Suprapubic skin (tissue), 4 donors: ENCODE measurements around the gene BMPR2.

Experiments
- EP300 ChIP-seq: sonication (generic); formaldehyde crosslinking; IDR thresholded peaks from one replicate; pipeline ENCODE4 v1.6.1; 2017; ENCODE audit warnings: antibody characterized with exemption
- POLR2AphosphoS5 ChIP-seq, 3 donors: sonication (generic); formaldehyde crosslinking; IDR thresholded peaks; one replicate each; pipeline ENCODE4 v1.6.1; 2017; ENCODE audit warnings: antibody characterized with exemption in 3 of 3
- TF ChIP-seq, protein P1 (sequence below), 2 donors: fragments of 200-600 bp in 1 of 2; fragments of 450-650 bp in 1 of 2; sonication (generic) in 1 of 2; IDR thresholded peaks; one replicate each; pipeline ENCODE4 v1.5.1; 2016 to 2019; ENCODE audit warnings: antibody characterized with exemption in 2 of 2, mild to moderate bottlenecking in 1 of 2, moderate library complexity in 1 of 2

DNA sequence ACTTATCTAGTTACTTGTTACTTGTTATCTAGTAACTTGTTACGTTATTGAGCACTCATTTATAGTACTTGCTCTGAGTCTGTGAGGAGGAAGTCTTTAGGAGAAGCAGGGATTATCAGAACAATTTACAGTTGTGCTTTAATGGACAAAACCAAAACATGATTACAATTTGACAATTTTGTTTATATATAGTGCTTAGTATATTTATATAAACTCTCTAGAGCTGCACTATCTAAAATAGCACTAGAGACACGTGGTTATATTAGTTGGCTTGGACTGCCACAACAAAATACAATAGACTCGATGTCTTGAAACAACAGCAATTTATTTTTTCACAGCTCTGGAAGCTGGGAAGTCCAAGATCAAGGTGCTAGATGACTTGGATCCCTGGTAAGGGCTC, 78.4 kb downstream of the BMPR2 start:
- TF ChIP-seq, protein P1, sequence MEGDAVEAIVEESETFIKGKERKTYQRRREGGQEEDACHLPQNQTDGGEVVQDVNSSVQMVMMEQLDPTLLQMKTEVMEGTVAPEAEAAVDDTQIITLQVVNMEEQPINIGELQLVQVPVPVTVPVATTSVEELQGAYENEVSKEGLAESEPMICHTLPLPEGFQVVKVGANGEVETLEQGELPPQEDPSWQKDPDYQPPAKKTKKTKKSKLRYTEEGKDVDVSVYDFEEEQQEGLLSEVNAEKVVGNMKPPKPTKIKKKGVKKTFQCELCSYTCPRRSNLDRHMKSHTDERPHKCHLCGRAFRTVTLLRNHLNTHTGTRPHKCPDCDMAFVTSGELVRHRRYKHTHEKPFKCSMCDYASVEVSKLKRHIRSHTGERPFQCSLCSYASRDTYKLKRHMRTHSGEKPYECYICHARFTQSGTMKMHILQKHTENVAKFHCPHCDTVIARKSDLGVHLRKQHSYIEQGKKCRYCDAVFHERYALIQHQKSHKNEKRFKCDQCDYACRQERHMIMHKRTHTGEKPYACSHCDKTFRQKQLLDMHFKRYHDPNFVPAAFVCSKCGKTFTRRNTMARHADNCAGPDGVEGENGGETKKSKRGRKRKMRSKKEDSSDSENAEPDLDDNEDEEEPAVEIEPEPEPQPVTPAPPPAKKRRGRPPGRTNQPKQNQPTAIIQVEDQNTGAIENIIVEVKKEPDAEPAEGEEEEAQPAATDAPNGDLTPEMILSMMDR (IDR thresholded peaks at IDR 0.05), result no peak
- TF ChIP-seq EP300 (no peak), POLR2AphosphoS5 (IDR thresholded peaks at IDR 0.05) (no peak)
